Right lobe of liver (tissue), 4 donors: ENCODE measurements around the gene PDZD4.

Experiments used
- CTCF ChIP-seq, 4 donors: fragments of 200-600 bp in 3 of 4; fragments of 450-650 bp in 1 of 4; IDR thresholded peaks; one replicate each; pipeline versions ENCODE4 v1.5.1 to v1.8.0; 2016 to 2022; ENCODE audit warnings: antibody characterized with exemption in 4 of 4, mild to moderate bottlenecking in 2 of 4
- POLR2A ChIP-seq: fragments of 450-650 bp; IDR thresholded peaks from one replicate; pipeline ENCODE4 v1.6.1; 2017; ENCODE audit warnings: antibody characterized with exemption, mild to moderate bottlenecking
- donor health status: DM: no; HTN: no; CAD: no.
- donor health status: DM: no; HTN: no; CAD: no.
- donor health status: DM: no; HTN: yes; CAD: no.

GRCh38 chrX:153778684-153779101 is 51.7 kb downstream of the PDZD4 start:
- peak in 2 of 4 donors; percentile 29 to 45 for TF ChIP-seq CTCF (IDR thresholded peaks at IDR 0.05)
- no peak for TF ChIP-seq POLR2A
